SU-DHL-6 (cell line): Measurements from ENCODE around the gene CXXC5.

Experiments used
- H2AFZ ChIP-seq: fragments of 200-600 bp; sonication (generic); 2 replicates; pipeline ENCODE4 v1.6.1; 2014; ENCODE audit warnings: low read depth, mild to moderate bottlenecking, moderate library complexity, mixed read lengths, antibody characterized with exemption, low read length; ENCODE audit not compliant: severe bottlenecking
- H3F3A ChIP-seq: fragments of 200-600 bp; shearing (Covaris generic); 2 replicates; pipeline ENCODE4 v1.6.0; 2016; ENCODE audit warnings: antibody characterized with exemption, mild to moderate bottlenecking; ENCODE audit not compliant: insufficient read depth
- H3K27ac ChIP-seq: fragments of 200-600 bp; sonication (generic); 2 replicates; pipeline ENCODE4 v1.5.1; 2016; ENCODE audit warnings: low read depth, mild to moderate bottlenecking, low read length, moderate library complexity, mixed read lengths
- H3K27me3 ChIP-seq: fragments of 200-600 bp; sonication (generic), shearing (Covaris generic); 2 replicates; pipeline ENCODE4 v1.6.0; 2014; ENCODE audit warnings: mild to moderate bottlenecking, low read length
- H3K36me3 ChIP-seq: fragments of 200-600 bp; sonication (generic); 2 replicates; pipeline ENCODE4 v1.6.1; 2014; ENCODE audit warnings: mild to moderate bottlenecking, low read length, mixed read lengths
- H3K4me2 ChIP-seq: fragments of 300-600, 200-600 bp; shearing (Covaris generic), sonication (generic); 2 replicates; pipeline ENCODE4 v1.6.0; 2014; ENCODE audit warnings: low read length, low read depth, mild to moderate bottlenecking; ENCODE audit not compliant: poor library complexity, severe bottlenecking
- H3K4me3 ChIP-seq: fragments of 200-600 bp; sonication (generic); 2 replicates; pipeline ENCODE4 v1.5.1; 2014; ENCODE audit warnings: antibody characterized with exemption, low read length, mild to moderate bottlenecking, mixed read lengths; ENCODE audit not compliant: insufficient read depth, poor library complexity, severe bottlenecking
- H3K79me2 ChIP-seq: fragments of 200-600 bp; sonication (generic); 2 replicates; pipeline ENCODE4 v1.6.1; 2014; ENCODE audit warnings: mild to moderate bottlenecking, low read length, moderate library complexity; ENCODE audit not compliant: insufficient read depth
- H3K9ac ChIP-seq: fragments of 200-600 bp; sonication (generic); 2 replicates; pipeline ENCODE4 v1.7.0; 2014; ENCODE audit warnings: mild to moderate bottlenecking, low read length
- H3K9me2 ChIP-seq: fragments of 200-600 bp; sonication (generic); replicated peaks from 2 replicates; pipeline ENCODE4 v1.6.1; 2014; ENCODE audit warnings: low read length; ENCODE audit not compliant: insufficient read depth
- H3K9me3 ChIP-seq: fragments of 200-600 bp; sonication (generic); 2 replicates; pipeline ENCODE4 v1.6.1; 2014; ENCODE audit warnings: low read length, mixed read lengths; ENCODE audit not compliant: insufficient read depth
- H4K20me1 ChIP-seq: fragments of 200-600 bp; sonication (generic); 2 replicates; pipeline ENCODE4 v1.6.1; 2014; ENCODE audit warnings: low read depth, mild to moderate bottlenecking, antibody characterized with exemption, low read length, moderate library complexity, mixed read lengths
- CTCF ChIP-seq: fragments of 200-600 bp; sonication (generic); IDR thresholded peaks from one replicate; pipeline ENCODE4 v1.5.1; 2017; ENCODE audit warnings: antibody characterized with exemption, mild to moderate bottlenecking, low read length, moderate library complexity; ENCODE audit not compliant: insufficient read depth, poor library complexity, severe bottlenecking
- EZH2phosphoT487 ChIP-seq: fragments of 200-600 bp; sonication (generic), shearing (Covaris generic); conservative IDR thresholded peaks from 2 replicates; pipeline ENCODE4 v1.6.1; 2018; ENCODE audit warnings: mild to moderate bottlenecking, antibody characterized with exemption, low read length, moderate library complexity, mixed read lengths

The CXXC5 gene

GRCh38 chr5:139659695-139660101, 11.5 kb downstream of the CXXC5 start:
- H3K9ac ChIP-seq: peak overlapping the region; percentile 33
- peak overlapping the region; percentile 59 for H3K27ac ChIP-seq
- TF ChIP-seq EZH2phosphoT487: no peak
- no peak for TF ChIP-seq CTCF
- H3F3A ChIP-seq: 0 out of 2 replicates have a peak, but pooled peaks cover 5% of the 10 kb centered on the region
- no peaks in the 10 kb centered on the region for H3K9me3 ChIP-seq
- H2AFZ ChIP-seq: no peak overlapping the region
- peaks cover 98% of the 10 kb centered on the region for H3K79me2 ChIP-seq
- H3K4me2 ChIP-seq: peak overlapping the region; percentile 46
- no peaks in the 10 kb centered on the region for H3K27me3 ChIP-seq
- no peaks in the 10 kb centered on the region for H3K36me3 ChIP-seq
- no peaks in the 10 kb centered on the region for H3K9me2 ChIP-seq
- no peak overlapping the region for H3K4me3 ChIP-seq
- no peaks in the 10 kb centered on the region; the same call in 1 of the 2 replicates for H4K20me1 ChIP-seq

- TF ChIP-seq CTCF (no peak), EZH2phosphoT487 (no peak)
- no peaks in the 10 kb centered on the region for H3K27me3 ChIP-seq
- no peaks in the 10 kb centered on the region for H3K36me3 ChIP-seq
- H4K20me1 ChIP-seq: no peaks in the 10 kb centered on the region; the same call in 1 of the 2 replicates
- H3K27ac ChIP-seq: peak overlapping the region; percentile 59
- no peaks in the 10 kb centered on the region for H3K9me3 ChIP-seq
- no peak overlapping the region for H3K4me3 ChIP-seq
- H3K79me2 ChIP-seq: peaks cover 98% of the 10 kb centered on the region
- 0 out of 2 replicates have a peak, but pooled peaks cover 7% of the 10 kb centered on the region for H3F3A ChIP-seq
- no peak overlapping the region for H2AFZ ChIP-seq
- H3K9ac ChIP-seq: peak overlapping the region; percentile 33
- H3K4me2 ChIP-seq: peak overlapping the region; percentile 46
- H3K9me2 ChIP-seq: no peaks in the 10 kb centered on the region
Observed at GRCh38 chr5:139660105-139660922, 12.2 kb downstream of the CXXC5 start.

- H3K9me2 ChIP-seq: no peaks in the 10 kb centered on the region
- no peaks in the 10 kb centered on the region for H3K36me3 ChIP-seq
- peaks cover 98% of the 10 kb centered on the region for H3K79me2 ChIP-seq
- 0 out of 2 replicates have a peak, but pooled peaks cover 10% of the 10 kb centered on the region for H3F3A ChIP-seq
- H3K27me3 ChIP-seq: no peaks in the 10 kb centered on the region
- peak overlapping the region; percentile 17 for H3K4me2 ChIP-seq
- no peak overlapping the region for H3K4me3 ChIP-seq
- peak overlapping the region; percentile 99 for H3K27ac ChIP-seq
- H3K9me3 ChIP-seq: no peaks in the 10 kb centered on the region
- no peak overlapping the region for H3K9ac ChIP-seq
- H2AFZ ChIP-seq: no peak overlapping the region
- no peaks in the 10 kb centered on the region; the same call in 1 of the 2 replicates for H4K20me1 ChIP-seq
- no peak for TF ChIP-seq CTCF
- no peak for TF ChIP-seq EZH2phosphoT487
Observed at GRCh38 chr5:139660923-139661814, 13.0 kb downstream of the CXXC5 start.
